Transverse colon (tissue), 3 donors: ENCODE data around the gene GGN.

Source experiments
- CTCF ChIP-seq, 5 experiments: fragments of 200-600 bp in 3 of 5; fragments of 450-650 bp in 2 of 5; sonication (generic) in 3 of 5; IDR thresholded peaks; 1 replicate in 2 of 5; 2 replicates in 3 of 5; pipeline ENCODE4 v1.5.1; 2016 to 2017; ENCODE audit warnings: antibody characterized with exemption in 5 of 5, inconsistent platforms in 3 of 5, mild to moderate bottlenecking in 2 of 5, moderate library complexity in 1 of 5
- EP300 ChIP-seq: sonication (generic); formaldehyde crosslinking; IDR thresholded peaks from one replicate; pipeline ENCODE4 v1.6.1; 2017; ENCODE audit warnings: antibody characterized with exemption, low read depth

DNA sequence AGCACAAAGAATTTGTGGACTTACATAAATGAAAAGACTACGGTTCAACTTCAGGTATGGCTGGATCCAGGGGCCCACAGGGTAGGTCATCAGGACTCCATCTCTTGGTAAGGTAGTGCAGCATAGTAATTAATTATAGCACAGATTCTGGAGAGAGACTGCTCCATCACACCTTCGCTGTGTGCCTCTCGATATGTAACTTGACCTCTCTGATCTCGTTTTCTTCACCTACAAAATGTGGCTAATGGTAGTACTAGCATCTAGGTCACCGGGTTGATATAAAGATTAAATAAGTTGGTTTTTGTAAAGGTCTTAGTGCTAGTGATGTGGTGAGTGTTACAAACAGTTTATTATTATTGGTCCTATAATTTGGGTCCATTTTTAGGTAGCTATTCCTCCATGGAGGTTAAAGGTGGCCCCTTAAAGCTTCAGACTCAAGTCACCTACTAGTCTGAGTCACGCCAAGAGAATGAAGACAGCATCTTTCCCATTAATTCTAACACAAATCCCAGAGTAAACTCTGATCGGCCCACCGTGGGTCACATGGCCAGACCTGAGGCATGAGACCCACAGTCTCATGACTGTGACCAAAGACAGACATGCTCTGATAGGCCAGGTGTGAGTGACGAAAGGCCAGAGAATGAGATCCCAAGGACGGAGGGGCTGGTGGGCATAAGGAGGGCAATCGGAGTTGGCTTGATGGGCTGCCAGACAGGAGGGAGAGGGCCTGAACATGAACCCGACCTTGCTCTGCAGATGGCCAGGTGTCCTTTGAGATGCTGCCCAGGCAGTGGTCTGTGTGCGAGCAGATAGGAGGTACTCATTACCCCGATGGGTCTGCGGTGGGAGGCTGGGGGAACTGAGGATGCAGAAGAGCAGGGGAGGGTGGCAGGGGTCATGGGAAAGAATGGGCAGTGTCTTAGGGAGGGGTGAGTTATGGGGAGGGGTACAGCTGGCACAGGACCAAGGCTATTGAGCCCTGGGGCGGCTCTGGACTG, 31.8 kb downstream of the GGN start:
- TF ChIP-seq EP300 (no peak), CTCF (IDR thresholded peaks at IDR 0.05) (no peak)
